Body of pancreas (tissue), 4 donors: ENCODE data around the gene TBC1D7. TPM values are rescaled to one million over a fixed set of nuclear protein-coding genes. Genes with fewer than 3 reads are reported as not detected.

Source experiments
- ATAC-seq: fragments of 150-250 bp; one replicate; pipeline ENCODE4 v1.9.1; 2016
- DNase-seq, 4 donors: peaks; one replicate each; pipeline ENCODE4 v3.0.0-alpha.2; 2019
- H3K27ac ChIP-seq, 4 donors: fragments of 200-600 bp; sonication (generic); 1 replicate in 3 of 4; 2 replicates in 1 of 4; pipeline versions ENCODE4 v1.5.1 to v1.6.1; 2016 to 2019; ENCODE audit warnings: mild to moderate bottlenecking in 1 of 4, mixed read lengths in 1 of 4, moderate library complexity in 1 of 4
- H3K27me3 ChIP-seq, 2 donors: fragments of 200-600 bp; sonication (generic); one replicate each; pipeline ENCODE4 v1.6.0; 2016; ENCODE audit warnings: mild to moderate bottlenecking in 1 of 2
- H3K36me3 ChIP-seq, 2 donors: fragments of 200-600 bp; sonication (generic); replicated peaks in 1 of 2; 2 replicates each; pipeline ENCODE4 v1.5.1; 2016; ENCODE audit warnings: low read depth in 2 of 2; ENCODE audit not compliant: insufficient read depth in 1 of 2
- H3K4me1 ChIP-seq: fragments of 200-600 bp; sonication (generic); one replicate; pipeline ENCODE4 v1.6.0; 2016
- H3K4me3 ChIP-seq, 2 donors: fragments of 200-600 bp; sonication (generic); 1 replicate in 1 of 2; 2 replicates in 1 of 2; pipeline ENCODE4 v1.5.1; 2016 to 2019
- H3K9me3 ChIP-seq, 3 donors: fragments of 200-600 bp; sonication (generic); 1 replicate in 2 of 3; 2 replicates in 1 of 3; pipeline ENCODE4 v1.5.1; 2016
- CTCF ChIP-seq, 7 experiments: fragments of 450-650 bp in 4 of 7; fragments of 200-600 bp in 3 of 7; sonication (generic) in 3 of 7; IDR thresholded peaks; one replicate each; pipeline ENCODE4 v1.5.1; 2016 to 2019; ENCODE audit warnings: antibody characterized with exemption in 7 of 7
- POLR2A ChIP-seq, 3 donors: fragments of 450-650 bp; IDR thresholded peaks; one replicate each; pipeline ENCODE4 v1.6.1; 2016; ENCODE audit warnings: antibody characterized with exemption in 3 of 3, mild to moderate bottlenecking in 2 of 3
- WGBS, 2 donors: methylation state at CpG; one replicate each; pipeline ENCODE4 v1.1.5; 2017; 5-methylcytosine and 5-hydroxymethylcytosine counted together
- intact Hi-C: fragments of 100-400 bp; cut with DNase I; formaldehyde crosslinking; loops from one replicate; pipeline ENCODE4 v1.15.1; 2023
- total RNA-seq, 2 donors: library from RNA; depleted of rRNA; stranded (reverse); fragments of >200 nt; gene quantifications; one replicate each; pipeline ENCODE4 v1.1.0, GENCODE V29; 2016

The TBC1D7 gene
- total RNA-seq, 2 donors from 2014 or later: 12.5 to 15.2 TPM

GRCh38 chr6:13373488-13373886, 45.1 kb upstream of the TBC1D7 start:
- H3K27me3 ChIP-seq: no peaks in the 10 kb centered on the region
- H3K4me1 ChIP-seq: peaks cover 2% of the 10 kb centered on the region
- no peak for ATAC-seq
- H3K9me3 ChIP-seq: no peaks in the 10 kb centered on the region
- no peaks in the 10 kb centered on the region for H3K36me3 ChIP-seq
- TF ChIP-seq CTCF (IDR thresholded peaks at IDR 0.05) (no peak), POLR2A (IDR thresholded peaks at IDR 0.05) (no peak)
- intact Hi-C loops: no loop called here
- H3K27ac ChIP-seq: no peak overlapping the region
- WGBS, 2 donors: 61 to 73% methylated on average over 1 of the region's 1 CpG
- DNase-seq: no peak
- no peak overlapping the region for H3K4me3 ChIP-seq

- WGBS, 2 donors: 58 to 62% methylated on average over 8 to 9 of the region's 9 CpGs
- TF ChIP-seq POLR2A (IDR thresholded peaks at IDR 0.05) (no peak), CTCF (IDR thresholded peaks at IDR 0.05) (no peak)
- intact Hi-C loops: no loop called here
- Histone ChIP-seq H3K36me3 (no peaks in the 10 kb centered on the region), H3K27me3 (no peaks in the 10 kb centered on the region), H3K27ac (no peak overlapping the region), H3K4me1 (peaks cover 5% of the 10 kb centered on the region), H3K9me3 (no peaks in the 10 kb centered on the region), H3K4me3 (no peak overlapping the region)
- ATAC-seq: no peak
- no peak for DNase-seq
These were observed 44.6 kb upstream of the TBC1D7 start for GRCh38 chr6:13372688-13373487.

- Histone ChIP-seq H3K27me3 (no peaks in the 10 kb centered on the region), H3K9me3 (no peaks in the 10 kb centered on the region), H3K27ac (no peak overlapping the region), H3K4me1 (peaks cover 7% of the 10 kb centered on the region), H3K36me3 (no peaks in the 10 kb centered on the region), H3K4me3 (no peak overlapping the region)
- no peak for TF ChIP-seq CTCF (IDR thresholded peaks at IDR 0.05)
- TF ChIP-seq POLR2A (IDR thresholded peaks at IDR 0.05): no peak
- DNase-seq (no peak), ATAC-seq (no peak)
- intact Hi-C loops: no loop called here
- 70 to 85% methylated on average over 5 to 6 of the region's 6 CpGs for WGBS, 2 donors
These were observed 43.7 kb upstream of the TBC1D7 start for GRCh38 chr6:13372076-13372475.

GRCh38 chr6:13371421-13372072, 43.2 kb upstream of the TBC1D7 start:
- no peaks in the 10 kb centered on the region for H3K9me3 ChIP-seq
- H3K4me3 ChIP-seq: no peak overlapping the region
- H3K36me3 ChIP-seq: no peaks in the 10 kb centered on the region
- TF ChIP-seq CTCF (IDR thresholded peaks at IDR 0.05): no peak
- no peak for TF ChIP-seq POLR2A (IDR thresholded peaks at IDR 0.05)
- WGBS, 2 donors: 75 to 83% methylated on average over 9 of the region's 9 CpGs
- DNase-seq (no peak), ATAC-seq (no peak)
- no peak overlapping the region for H3K27ac ChIP-seq
- H3K4me1 ChIP-seq: peaks cover 7% of the 10 kb centered on the region
- H3K27me3 ChIP-seq: no peaks in the 10 kb centered on the region
- intact Hi-C loops: no loop called here
